Measurements from ENCODE around the gene MYRFL. TPM values are rescaled to one million over a fixed set of nuclear protein-coding genes. Genes with fewer than 3 reads are reported as not detected.

Gene MYRFL
- total RNA-seq, 3 donors from 2014 or later (not counting 1 experiment from before 2014, with no cell fraction given): not detected

DNA sequence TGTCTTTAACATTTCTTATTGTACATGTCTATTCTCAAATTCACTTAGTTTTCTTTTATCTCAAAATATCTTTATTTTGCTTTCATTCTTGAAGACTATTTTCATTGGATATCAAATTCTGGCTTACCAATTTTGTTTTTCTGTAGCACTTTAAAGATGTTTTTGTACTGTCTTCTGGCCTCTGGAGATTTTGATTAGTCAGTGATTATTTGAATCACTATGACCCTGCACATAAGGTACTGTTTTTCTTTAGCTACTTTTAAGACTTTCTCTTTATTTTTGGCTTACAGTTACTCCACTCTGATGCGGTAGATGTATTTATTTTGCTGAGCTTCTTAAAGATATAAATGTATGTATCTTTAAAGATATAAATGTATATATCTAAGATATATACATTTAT, 49.6 kb downstream of the MYRFL start:
- TF ChIP-seq, protein P1, sequence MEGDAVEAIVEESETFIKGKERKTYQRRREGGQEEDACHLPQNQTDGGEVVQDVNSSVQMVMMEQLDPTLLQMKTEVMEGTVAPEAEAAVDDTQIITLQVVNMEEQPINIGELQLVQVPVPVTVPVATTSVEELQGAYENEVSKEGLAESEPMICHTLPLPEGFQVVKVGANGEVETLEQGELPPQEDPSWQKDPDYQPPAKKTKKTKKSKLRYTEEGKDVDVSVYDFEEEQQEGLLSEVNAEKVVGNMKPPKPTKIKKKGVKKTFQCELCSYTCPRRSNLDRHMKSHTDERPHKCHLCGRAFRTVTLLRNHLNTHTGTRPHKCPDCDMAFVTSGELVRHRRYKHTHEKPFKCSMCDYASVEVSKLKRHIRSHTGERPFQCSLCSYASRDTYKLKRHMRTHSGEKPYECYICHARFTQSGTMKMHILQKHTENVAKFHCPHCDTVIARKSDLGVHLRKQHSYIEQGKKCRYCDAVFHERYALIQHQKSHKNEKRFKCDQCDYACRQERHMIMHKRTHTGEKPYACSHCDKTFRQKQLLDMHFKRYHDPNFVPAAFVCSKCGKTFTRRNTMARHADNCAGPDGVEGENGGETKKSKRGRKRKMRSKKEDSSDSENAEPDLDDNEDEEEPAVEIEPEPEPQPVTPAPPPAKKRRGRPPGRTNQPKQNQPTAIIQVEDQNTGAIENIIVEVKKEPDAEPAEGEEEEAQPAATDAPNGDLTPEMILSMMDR (IDR thresholded peaks at IDR 0.05): no peak
- no peak for DNase-seq
- Histone ChIP-seq H3K4me1 (ENCODE audit: control insufficient read depth, insufficient read depth, low read length) (peaks cover 4% of the 10 kb centered on the region), H3K36me3 (ENCODE audit: control insufficient read depth, insufficient read depth, low read length) (no peaks in the 10 kb centered on the region), H3K27ac (ENCODE audit: low read length) (no peak overlapping the region), H3K4me3 (ENCODE audit: low read length) (no peak overlapping the region), H3K9me3 (ENCODE audit: control insufficient read depth, insufficient read depth, low read length) (no peaks in the 10 kb centered on the region), H3K27me3 (ENCODE audit: control insufficient read depth, insufficient read depth, low read length) (no peaks in the 10 kb centered on the region)
- Mint-ChIP-seq H3K9me3 (no peaks in the 10 kb centered on the region), H3K4me1 (peaks cover 6 to 7% of the 10 kb centered on the region in 2 donors), H3K4me3 (no peak overlapping the region), H3K27me3 (ENCODE audit: low read depth in 2 of 2) (peaks cover 24 to 41% of the 10 kb centered on the region in 2 donors), H3K27ac (no peak overlapping the region), H3K36me3 (no peaks in the 10 kb centered on the region)
- ATAC-seq: no peak
- intact Hi-C loops (cut with micrococcal nuclease): no loop called here
- WGBS (ENCODE audit: insufficient coverage): no CpG with 5 or more reads among the region's 1 CpG

DNA sequence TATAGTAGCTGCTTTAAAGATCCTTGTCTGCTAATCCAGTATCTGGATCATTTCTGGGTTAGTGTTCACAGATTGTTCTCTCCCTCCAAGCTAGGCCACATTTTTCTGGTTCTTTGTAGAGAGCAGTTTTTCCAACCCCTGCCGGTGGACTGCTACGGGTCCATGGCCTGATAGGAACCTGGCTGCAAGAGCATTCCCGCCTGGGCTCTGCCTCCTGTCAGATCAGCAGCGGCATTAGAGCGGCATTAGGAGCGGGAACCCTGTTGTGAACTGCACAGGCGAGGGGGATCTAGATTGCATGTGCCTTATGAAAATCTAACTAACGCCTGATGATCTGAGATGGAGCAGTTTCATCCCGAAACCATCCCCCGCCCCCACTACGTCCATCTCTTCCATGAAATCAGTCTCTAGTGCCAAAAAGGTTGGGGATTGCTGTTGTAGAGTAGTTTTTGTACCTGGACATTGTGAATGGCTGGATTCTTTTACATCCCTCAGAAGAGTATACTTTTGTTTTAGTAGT, 50.4 kb downstream of the MYRFL start:
- H3K27me3 Mint-ChIP-seq (ENCODE audit: low read depth in 2 of 2): peaks cover 24 to 44% of the 10 kb centered on the region in 2 donors
- WGBS (ENCODE audit: insufficient coverage): 94% methylated on average over 8 of the region's 11 CpGs

GRCh38 chr12:69879007-69879960, 54.3 kb downstream of the MYRFL start:
- no peaks in the 10 kb centered on the region for H3K27me3 ChIP-seq (ENCODE audit: control insufficient read depth, insufficient read depth, low read length)
- peaks cover 24 to 35% of the 10 kb centered on the region in 2 donors for H3K27me3 Mint-ChIP-seq (ENCODE audit: low read depth in 2 of 2)
- TF ChIP-seq, protein P1 (IDR thresholded peaks at IDR 0.05): peak; percentile 93
- H3K27ac Mint-ChIP-seq: no peak overlapping the region
- no peak overlapping the region for H3K27ac ChIP-seq (ENCODE audit: low read length)
- intact Hi-C loops (cut with micrococcal nuclease): loop anchor here (1.0 kb wide), 2 partner anchors 698 to 851 kb away; no protein-coding TSS in a partner anchor
- no peaks in the 10 kb centered on the region for H3K9me3 ChIP-seq (ENCODE audit: control insufficient read depth, insufficient read depth, low read length)
- H3K4me3 ChIP-seq (ENCODE audit: low read length): no peak overlapping the region
- DNase-seq: peak; percentile 62 to 81
- no peaks in the 10 kb centered on the region for H3K36me3 ChIP-seq (ENCODE audit: control insufficient read depth, insufficient read depth, low read length)
- H3K36me3 Mint-ChIP-seq: no peaks in the 10 kb centered on the region
- peak; percentile 94 to 99 (median 96) for ATAC-seq
- peaks cover 4% of the 10 kb centered on the region for H3K4me1 ChIP-seq (ENCODE audit: control insufficient read depth, insufficient read depth, low read length)
- H3K4me3 Mint-ChIP-seq: no peak overlapping the region
- 48% methylated on average over 22 of the region's 23 CpGs for WGBS (ENCODE audit: insufficient coverage)
- H3K4me1 Mint-ChIP-seq: peaks cover 7 to 8% of the 10 kb centered on the region in 2 donors
- no peaks in the 10 kb centered on the region for H3K9me3 Mint-ChIP-seq

More for the DNA sequence above, 50.4 kb downstream of the MYRFL start:
- ATAC-seq: no peak
- Mint-ChIP-seq H3K27ac (no peak overlapping the region), H3K4me3 (no peak overlapping the region), H3K9me3 (no peaks in the 10 kb centered on the region), H3K36me3 (no peaks in the 10 kb centered on the region), H3K4me1 (peaks cover 7 to 8% of the 10 kb centered on the region in 2 donors)
- TF ChIP-seq, protein P1 (IDR thresholded peaks at IDR 0.05): no peak
- H3K27me3 ChIP-seq (ENCODE audit: control insufficient read depth, insufficient read depth, low read length): no peaks in the 10 kb centered on the region
- no peaks in the 10 kb centered on the region for H3K36me3 ChIP-seq (ENCODE audit: control insufficient read depth, insufficient read depth, low read length)
- no peak overlapping the region for H3K4me3 ChIP-seq (ENCODE audit: low read length)
- H3K4me1 ChIP-seq (ENCODE audit: control insufficient read depth, insufficient read depth, low read length): peaks cover 4% of the 10 kb centered on the region
- DNase-seq: no peak
- H3K9me3 ChIP-seq (ENCODE audit: control insufficient read depth, insufficient read depth, low read length): no peaks in the 10 kb centered on the region
- intact Hi-C loops (cut with micrococcal nuclease): no loop called here
- no peak overlapping the region for H3K27ac ChIP-seq (ENCODE audit: low read length)

All from natural killer cell (primary cell).